GM21390 (cell line): ENCODE data around the gene AFAP1L1.

Experiments
- ATAC-seq: cut with Tn5 transposase; IDR thresholded peaks from one replicate; pipeline ENCODE4 v1.9.1; 2021; ENCODE audit not compliant: unreplicated experiment

Gene AFAP1L1

GRCh38 chr5:149283626-149284480 lies 12.2 kb downstream of the AFAP1L1 start:
- ATAC-seq, result no peak

- ATAC-seq, result no peak
Observed at GRCh38 chr5:149284501-149284900, 12.8 kb downstream of the AFAP1L1 start.

- ATAC-seq, result no peak
Observed at GRCh38 chr5:149285153-149285552, 13.5 kb downstream of the AFAP1L1 start.

DNA sequence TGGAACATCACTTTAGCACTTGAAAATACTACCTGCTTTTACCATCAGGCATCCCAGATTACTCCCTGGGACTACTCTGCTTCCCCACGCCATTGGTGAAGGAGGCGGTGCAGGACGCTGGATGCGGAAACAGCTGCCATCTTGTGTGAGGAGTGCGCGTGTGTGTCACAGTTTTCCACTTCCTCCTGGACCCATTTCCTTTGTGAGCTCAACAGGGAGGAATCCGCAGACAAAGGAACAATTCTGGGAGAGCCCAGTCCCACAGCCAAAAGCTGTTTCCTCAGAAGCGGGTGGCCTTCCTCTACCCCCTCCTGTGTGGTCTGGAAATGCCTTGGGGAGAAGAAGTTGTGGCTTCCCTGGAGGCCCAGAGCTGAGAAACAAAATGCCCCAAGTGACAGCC lies 16.8 kb downstream of the AFAP1L1 start:
- ATAC-seq, result no peak

GRCh38 chr5:149289301-149289700 lies 17.6 kb downstream of the AFAP1L1 start:
- ATAC-seq, result no peak

DNA sequence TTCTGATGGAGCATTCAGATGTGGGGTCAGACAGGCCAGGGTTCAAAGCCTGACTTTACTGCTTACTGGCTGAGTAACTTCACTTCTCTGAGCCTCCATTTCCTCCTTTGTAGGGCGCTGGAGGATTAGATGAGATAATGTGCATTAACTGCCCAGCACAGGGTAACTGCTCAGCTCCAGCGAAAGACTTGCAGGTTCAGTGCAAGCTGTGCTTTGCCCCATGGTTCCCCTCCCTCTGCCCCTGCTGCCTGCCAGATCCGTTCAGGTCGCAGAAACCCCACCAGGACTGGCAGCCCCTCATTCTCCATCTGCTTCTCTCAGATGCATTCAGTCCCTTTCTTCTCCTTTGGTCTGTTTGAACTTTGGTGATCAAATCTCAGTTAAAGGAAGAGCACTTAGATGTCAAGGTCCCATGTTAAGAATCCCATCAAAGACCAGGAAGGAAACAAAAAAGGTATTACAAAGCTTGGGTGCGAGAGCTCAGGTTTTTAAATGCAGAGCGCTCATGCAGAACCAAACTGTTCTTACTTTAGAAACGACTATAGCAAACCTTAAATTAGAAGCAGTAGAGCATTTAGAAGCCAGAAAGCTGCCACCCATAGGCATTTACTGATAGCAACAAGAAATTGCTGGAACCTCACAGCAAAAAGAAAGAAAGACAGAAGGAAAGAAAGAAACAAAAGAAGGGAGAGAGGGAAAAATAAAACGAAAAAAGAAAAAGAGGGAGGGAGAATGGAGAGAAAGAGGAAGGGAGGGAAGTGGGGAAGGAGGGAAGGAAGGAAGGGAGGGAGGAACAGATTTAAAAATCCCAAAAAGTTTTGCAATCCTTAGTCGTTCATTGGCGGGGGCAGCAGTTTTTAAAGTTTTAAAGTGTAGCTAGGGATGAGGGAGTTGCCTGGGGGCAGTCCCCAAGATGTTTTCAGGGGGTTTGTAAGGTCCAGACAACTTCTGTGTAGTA lies 23.5 kb downstream of the AFAP1L1 start:
- ATAC-seq, result no peak

DNA sequence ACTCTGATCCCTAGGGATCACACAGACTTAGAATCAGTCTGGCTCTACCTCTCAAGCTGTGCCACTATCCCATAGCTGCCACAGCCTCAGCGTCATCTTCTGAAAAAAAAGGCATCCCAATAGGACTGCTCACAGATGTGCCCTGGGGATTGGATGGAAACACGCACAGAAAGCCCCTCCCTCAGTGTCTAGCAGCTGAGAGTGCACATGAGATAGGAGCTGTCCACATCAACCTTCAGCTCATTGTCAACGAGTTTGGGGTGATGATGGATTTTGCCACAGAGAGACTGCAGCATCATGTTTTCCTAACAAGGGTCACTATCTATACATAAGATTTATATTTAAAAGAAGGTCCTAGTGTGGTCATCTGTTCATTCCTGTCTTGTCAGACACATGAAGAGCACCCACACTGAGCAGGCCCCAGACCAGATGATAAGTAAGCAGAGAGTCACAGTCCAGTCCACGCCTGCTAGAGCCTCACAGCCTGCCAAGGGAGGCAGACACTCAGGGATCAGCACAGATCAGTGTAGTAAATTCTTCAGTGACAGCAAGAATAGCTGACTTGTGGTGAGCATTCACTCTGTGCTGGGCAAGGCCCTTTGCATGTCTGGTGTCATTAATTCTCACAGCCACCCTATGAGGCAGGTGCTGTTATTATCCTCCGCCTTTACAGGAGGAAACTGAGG lies 25.8 kb downstream of the AFAP1L1 start:
- no peak for ATAC-seq

GRCh38 chr5:149298163-149298562 lies 26.5 kb downstream of the AFAP1L1 start:
- no peak for ATAC-seq

DNA sequence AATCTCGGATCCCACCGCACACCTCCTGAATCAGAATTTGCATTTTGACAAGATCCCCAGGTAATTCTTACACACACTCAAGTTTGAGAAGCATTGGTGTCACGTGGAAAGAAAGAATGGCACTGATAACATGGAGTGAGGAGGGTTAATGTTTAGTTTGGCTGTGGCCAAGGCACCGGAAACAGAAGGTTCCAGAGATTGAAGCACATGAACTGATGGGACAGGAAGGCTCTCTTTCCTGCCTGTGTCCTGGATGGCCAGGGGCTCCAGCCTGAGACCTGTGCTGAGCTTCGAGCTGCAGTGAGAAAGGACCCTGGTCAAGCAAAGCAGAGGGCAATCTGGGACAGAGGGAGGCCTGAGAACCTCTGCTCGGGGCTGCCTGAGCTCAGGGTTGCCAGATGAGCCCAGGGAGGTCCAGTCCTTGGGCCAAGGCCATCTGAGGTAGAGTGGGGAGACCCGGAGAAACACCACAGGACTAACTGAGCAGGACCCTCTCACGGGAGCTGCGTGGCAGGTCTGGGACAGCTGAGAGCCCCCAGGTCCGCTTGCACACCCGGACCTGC lies 27.3 kb downstream of the AFAP1L1 start:
- ATAC-seq, result no peak

GRCh38 chr5:149299451-149300054 lies 27.9 kb downstream of the AFAP1L1 start:
- ATAC-seq, result no peak

DNA sequence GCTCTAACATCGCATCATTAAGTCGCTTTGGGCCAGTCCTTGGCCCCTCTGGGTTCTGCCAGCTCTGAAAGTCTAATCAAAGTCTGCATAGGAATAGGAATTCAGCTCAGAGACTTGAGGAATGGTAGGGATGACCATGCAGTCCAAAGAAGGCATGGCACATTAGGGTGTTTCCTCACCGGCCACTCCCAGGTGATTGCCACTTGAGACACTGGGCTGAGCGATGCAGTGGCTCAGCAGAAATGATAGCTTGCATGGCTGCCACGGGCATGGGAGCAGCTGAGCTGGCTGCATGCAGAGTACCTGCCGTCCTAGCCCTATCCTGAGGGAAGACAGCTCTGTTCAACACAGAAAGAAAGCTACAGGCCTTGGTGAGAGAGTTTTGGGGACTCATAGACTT lies 28.8 kb downstream of the AFAP1L1 start:
- ATAC-seq, result no peak

DNA sequence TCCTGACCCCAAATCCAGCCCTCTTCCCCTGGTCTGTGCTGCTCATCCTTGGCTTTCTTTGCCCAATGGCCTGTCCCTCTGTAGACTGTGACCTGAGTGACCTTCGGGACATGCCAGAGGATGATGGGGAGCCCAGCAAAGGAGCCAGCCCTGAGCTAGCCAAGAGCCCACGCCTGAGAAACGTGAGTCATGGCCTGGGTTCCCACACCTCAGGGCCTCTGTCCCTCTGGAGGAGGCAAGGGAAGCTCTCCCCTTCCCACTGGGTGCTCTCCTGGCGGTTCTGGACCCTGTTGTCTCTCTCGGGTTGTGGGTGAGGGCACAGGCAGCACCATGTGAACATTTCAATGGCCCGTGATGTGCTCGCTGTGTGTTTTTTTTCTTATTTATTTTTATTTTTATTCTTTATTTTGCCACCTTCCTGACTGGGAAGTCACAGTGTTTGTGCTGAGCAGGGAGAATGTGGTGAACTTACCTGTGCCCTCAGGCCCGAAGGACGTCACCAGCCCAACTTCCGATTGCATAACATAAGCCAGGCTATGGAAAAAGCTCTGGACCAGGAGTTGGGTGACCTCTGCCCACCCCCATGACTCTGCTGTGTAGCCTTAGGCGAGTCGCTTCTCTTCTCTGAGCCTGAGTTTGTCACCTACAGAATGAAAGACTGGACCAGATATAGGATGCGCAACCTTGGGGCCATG lies 29.5 kb downstream of the AFAP1L1 start:
- ATAC-seq, result no peak

GRCh38 chr5:149301744-149302380 lies 30.2 kb downstream of the AFAP1L1 start:
- ATAC-seq, result no peak

- ATAC-seq, result no peak
Observed at GRCh38 chr5:149302641-149303040, 31.0 kb downstream of the AFAP1L1 start.

DNA sequence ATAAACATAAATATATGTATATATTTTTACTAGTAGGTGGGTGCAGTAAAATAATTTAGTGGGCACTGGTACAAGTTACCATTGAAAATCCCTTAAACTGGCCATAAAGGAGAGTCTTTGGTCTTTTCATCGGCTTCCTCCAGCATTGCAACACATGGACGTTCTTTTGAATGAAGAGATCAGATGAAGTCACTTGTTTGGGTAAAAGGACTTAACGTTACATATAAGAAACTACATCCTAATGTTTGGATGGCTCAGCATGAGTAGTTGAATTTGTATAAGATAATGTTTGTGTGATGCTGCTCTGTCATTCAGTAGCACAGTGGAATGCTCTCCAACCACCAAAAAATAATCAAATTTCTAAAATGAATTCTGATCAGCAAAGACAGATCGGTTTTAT lies 31.6 kb downstream of the AFAP1L1 start:
- ATAC-seq, result no peak

DNA sequence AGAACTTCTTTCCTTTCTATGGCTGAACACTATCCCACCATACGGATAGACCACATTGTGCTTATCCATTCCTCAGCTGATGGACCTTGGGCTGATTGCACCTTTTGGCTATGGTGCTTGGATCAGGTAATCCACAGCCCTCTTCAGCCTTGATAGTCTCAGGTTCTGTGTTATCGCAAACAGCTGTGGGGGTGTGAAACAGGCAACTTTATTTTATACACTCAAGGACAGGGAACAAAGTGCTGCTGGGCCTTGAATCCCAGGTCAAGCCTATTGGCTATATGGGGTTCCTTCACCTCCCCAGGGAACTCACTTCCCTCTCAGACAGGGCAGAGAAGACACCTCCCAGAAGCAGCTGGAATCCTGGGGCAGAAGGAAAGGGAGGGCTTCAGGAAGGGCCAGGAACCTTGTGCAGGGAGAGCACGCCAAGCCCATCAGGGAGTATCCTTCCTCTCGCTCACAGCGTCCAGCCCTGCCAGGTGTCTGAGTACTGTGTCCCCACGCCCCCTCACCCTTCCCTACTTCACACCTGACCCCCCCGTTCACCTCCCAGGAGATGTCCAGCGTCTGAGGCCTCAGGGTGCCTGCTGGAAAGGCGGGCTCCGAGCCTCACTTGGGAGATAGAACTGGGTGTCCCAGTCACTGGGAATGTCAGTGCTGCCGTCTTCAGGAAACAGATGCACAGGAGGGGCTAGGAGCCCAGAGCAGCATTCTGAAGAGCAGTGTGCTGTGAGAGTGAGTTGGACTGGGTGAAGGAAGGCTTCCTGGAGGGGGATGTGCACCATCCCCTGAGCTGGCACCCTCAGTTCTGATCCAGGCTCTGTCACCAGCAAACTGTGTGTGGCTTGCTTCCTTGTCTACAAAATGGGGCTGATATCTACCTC lies 32.8 kb downstream of the AFAP1L1 start:
- no peak for ATAC-seq

- ATAC-seq, result no peak
Observed at GRCh38 chr5:149309354-149309753, 37.7 kb downstream of the AFAP1L1 start.

DNA sequence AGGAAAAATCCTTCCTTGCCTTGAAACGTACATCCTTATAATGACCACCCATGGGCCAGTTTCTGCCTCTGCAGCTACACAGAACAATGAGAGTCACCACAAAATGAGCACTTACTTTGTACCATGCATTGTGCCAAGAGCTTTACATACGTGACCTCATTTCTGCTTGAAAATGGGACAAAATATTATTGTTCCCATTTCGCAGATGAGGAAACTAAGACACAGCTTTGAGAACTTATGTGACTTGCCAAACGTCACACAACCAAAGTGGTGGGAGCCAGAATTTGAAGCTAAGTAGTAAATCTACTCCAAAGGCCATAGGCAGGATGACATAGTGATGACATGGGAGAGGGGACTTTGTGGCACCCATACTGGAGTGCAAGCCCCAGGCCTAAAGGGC lies 38.8 kb downstream of the AFAP1L1 start:
- no peak for ATAC-seq
